ENCODE data around the gene XCL2.

GRCh38 chr1:168518813-168519212 is 25.0 kb downstream of the XCL2 start:
- TF ChIP-seq CTCF (IDR thresholded peaks at IDR 0.05) (no peak), POLR2A (IDR thresholded peaks at IDR 0.05) (no peak)
